ENCODE measurements around the gene SLC17A9.

Gene SLC17A9

GRCh38 chr20:62969939-62970306 lies 17.4 kb downstream of the SLC17A9 start:
- DNase-seq: no peak

- DNase-seq: peak; percentile 46
These were observed 18.1 kb downstream of the SLC17A9 start for GRCh38 chr20:62970307-62971210.

GRCh38 chr20:62971211-62971949 lies 18.9 kb downstream of the SLC17A9 start:
- no peak for DNase-seq

GRCh38 chr20:62971950-62972844 lies 19.7 kb downstream of the SLC17A9 start:
- DNase-seq: peak; percentile 90

- no peak for DNase-seq
These were observed 20.6 kb downstream of the SLC17A9 start for GRCh38 chr20:62972845-62973745.

- DNase-seq: no peak
These were observed 22.8 kb downstream of the SLC17A9 start for GRCh38 chr20:62975251-62975760.

GRCh38 chr20:62975812-62976508 lies 23.5 kb downstream of the SLC17A9 start:
- DNase-seq: no peak

- no peak for DNase-seq
These were observed 24.4 kb downstream of the SLC17A9 start for GRCh38 chr20:62976886-62977285.

GRCh38 chr20:62977613-62978560 lies 25.4 kb downstream of the SLC17A9 start:
- peak; percentile 30 for DNase-seq

GRCh38 chr20:62978561-62978943 lies 26.0 kb downstream of the SLC17A9 start:
- DNase-seq: no peak

- no peak for DNase-seq
These were observed 26.8 kb downstream of the SLC17A9 start for GRCh38 chr20:62979310-62979709.

GRCh38 chr20:62979876-62980373 lies 27.4 kb downstream of the SLC17A9 start:
- no peak for DNase-seq

- DNase-seq: no peak
These were observed 28.0 kb downstream of the SLC17A9 start for GRCh38 chr20:62980380-62980960.

GRCh38 chr20:62980970-62981369 lies 28.5 kb downstream of the SLC17A9 start:
- peak; percentile 30 for DNase-seq

GRCh38 chr20:62982124-62983075 lies 29.9 kb downstream of the SLC17A9 start:
- no peak for DNase-seq

- no peak for DNase-seq
These were observed 30.7 kb downstream of the SLC17A9 start for GRCh38 chr20:62983210-62983609.

- peak; percentile 19 for DNase-seq
These were observed 32.3 kb downstream of the SLC17A9 start for GRCh38 chr20:62984666-62985443.

Data from DMS53 (cell line).